NCI-H526 treated with DMSO at 0.1 percent for 48 hours (cell line): ENCODE measurements around the gene OLR1.

Experiments
- DNase-seq: peaks from one replicate; lab custom pipeline; 2025; lab: John Stamatoyannopoulos, UW

Gene OLR1

DNA sequence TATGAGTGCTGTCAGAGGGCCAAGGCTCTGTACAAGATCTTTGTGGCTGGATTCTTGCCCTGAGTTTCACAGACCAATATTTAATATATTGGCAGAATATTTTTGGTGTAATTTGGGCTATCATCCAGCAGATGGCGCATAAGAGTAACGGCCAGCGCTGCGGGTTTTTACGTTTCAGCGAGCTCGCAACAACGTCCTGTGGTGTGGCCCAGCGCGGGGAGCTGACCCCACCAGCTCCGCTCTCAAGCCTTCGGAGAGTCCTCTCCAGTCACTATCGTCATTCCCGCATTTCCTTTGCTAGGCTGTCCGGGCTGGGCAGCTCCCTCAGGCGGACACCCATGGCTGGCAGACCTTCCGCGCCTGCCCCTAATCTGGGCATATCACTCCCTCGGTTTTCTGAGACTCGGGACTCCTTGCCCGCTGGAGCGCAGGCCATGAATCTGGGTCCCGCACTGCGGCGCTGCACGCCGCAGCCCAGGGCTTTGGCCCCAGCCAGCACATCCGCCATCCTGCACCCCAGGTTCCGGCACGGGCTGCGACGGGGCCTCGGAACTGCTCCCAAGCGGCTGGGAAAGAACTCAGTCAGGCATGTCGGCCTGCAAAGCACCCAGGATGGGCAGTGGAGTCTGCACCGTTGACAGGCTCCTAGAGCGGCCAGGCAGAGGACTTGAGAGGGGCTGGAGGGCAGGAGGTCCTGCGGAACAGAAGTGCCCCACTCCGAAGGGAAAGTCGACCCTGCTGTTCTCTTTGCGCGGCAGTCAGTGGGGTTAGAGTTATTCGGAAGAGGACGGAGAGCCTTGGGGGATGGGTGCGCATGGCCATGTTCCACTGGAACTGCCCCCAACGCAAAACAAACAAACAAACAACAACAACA is 18.4 kb downstream of the OLR1 start:
- peak; percentile 67 for DNase-seq

GRCh38 chr12:10151621-10152020 is 20.3 kb downstream of the OLR1 start:
- no peak for DNase-seq

DNA sequence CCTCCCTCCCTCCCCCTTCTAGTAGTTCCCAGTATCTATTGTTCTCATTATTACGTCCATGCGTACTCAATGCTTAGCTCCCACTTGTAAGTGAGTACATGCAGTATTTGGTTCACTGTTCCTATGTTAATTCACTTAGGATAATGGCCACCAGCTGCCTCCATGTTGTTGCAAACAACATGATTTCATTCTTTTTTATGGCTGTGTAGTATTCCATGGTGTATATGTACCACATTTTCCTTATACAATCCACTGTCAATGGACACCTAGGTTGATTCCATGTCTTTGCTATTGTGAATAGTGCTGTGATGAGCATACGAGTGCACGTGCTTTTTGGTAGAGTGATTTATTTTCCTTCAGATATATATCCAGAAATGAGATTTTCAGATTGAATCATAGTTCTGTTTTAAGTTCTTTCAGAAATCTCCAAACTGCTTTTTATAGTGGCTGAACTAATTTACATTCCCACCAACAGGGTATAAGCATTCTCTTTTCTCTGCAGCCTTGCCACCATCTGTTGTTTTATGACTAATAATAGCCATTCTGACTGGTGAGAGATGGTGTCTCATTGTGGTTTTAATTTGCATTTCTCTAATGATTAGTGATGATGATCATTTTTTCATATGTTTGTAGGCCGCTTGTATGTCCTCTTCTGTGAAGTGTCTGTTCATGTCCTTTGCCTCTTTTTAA is 24.1 kb downstream of the OLR1 start:
- peak; percentile 88 for DNase-seq

DNA sequence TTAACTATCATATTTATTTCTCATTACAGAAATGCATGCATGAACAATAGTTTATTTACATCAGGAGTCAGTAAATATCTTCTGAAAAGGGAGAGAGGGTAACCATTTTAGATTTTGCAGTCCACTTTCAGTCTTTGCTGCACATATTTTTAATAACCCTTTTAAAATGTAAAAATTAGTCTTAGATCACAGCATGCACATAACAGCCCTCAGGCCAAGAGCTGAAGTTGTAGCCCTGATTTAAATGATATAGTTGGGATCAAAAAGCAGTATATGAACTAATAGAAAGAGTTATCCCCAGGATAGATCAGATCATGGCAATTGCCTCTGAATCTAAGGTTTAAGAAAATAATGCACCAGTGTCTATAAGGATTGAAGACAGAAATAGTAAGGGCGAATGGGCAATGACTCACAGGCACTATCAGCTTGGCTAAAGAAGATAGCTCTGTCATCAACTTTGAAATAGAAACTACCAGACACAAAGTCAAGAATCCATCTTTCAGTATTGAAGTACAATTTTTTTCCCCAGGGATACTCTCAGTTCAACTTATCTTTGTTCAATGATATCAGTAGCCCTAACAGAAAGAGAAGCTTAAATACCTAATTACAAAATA is 28.8 kb downstream of the OLR1 start:
- DNase-seq, result no peak

DNA sequence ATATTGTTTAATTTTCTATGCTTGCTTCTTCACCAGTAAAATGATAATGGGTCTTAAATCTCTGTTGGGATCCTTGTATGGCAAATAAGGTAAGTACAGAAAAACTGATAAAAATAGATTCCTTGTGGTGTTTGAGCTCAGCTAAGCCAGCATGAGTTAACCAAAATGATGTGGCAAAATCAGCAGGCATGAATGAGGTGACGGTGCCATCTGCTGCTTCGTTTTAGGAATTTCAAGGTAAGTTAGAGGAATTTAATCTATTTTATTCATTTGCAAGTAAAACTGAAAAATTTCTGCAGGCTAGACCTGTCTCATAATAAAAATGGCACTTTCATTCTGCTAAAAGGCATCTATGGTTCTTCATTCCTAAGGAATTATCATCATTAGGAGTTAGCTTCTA is 31.9 kb downstream of the OLR1 start:
- DNase-seq, result peak; percentile 10

- no peak for DNase-seq
Measured at GRCh38 chr12:10136637-10137205, 35.2 kb downstream of the OLR1 start.

DNA sequence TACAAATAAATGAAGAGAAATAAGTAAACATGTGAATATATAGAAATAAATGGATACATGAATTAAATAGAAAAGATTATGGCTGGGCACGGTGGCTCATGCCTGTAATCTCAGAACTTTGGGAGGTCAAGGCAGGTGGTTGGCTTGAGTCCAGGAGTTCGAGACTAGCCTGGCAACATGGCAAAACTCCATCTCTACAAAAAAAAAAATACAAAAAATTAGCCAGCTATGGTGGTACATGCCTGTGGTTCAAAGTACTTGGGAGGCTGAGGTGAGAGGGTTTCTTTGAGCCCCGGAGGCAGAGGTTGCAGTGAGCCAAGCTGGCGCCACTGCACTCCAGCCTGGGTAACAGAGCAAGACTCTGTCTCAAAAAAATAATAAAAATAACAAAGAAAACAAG is 36.8 kb downstream of the OLR1 start:
- DNase-seq, result no peak

GRCh38 chr12:10132850-10133370 is 39.0 kb downstream of the OLR1 start:
- DNase-seq, result no peak

GRCh38 chr12:10131111-10131690 is 40.7 kb downstream of the OLR1 start:
- DNase-seq, result no peak

GRCh38 chr12:10130042-10130441 is 41.9 kb downstream of the OLR1 start, which contains the start of gene CLEC7A:
Gene CLEC7A (minus strand): TSS chr12:10130199. CDS start chr12:10130082, 117 bp downstream.
- no peak for DNase-seq

GRCh38 chr12:10128687-10129086 is 43.2 kb downstream of the OLR1 start:
- DNase-seq, result no peak

DNA sequence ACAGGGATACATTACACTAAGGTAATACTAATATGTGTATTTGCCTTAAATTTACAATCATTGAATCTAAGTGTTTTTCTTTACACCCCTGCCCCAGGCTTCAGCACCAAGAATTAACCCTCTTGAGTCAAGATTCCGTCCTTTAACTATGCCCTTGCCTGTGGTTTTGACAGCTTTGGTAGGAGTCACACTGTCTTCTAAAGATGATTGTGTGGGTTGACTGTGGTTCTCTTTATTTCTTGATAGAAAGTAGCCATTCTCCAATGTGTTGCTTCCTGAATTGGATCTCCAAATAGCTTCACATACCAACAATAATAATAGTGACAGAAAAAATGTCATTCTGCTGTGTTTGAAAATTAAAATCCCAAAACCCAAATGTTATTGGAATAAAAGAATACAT is 45.5 kb downstream of the OLR1 start:
- no peak for DNase-seq

DNA sequence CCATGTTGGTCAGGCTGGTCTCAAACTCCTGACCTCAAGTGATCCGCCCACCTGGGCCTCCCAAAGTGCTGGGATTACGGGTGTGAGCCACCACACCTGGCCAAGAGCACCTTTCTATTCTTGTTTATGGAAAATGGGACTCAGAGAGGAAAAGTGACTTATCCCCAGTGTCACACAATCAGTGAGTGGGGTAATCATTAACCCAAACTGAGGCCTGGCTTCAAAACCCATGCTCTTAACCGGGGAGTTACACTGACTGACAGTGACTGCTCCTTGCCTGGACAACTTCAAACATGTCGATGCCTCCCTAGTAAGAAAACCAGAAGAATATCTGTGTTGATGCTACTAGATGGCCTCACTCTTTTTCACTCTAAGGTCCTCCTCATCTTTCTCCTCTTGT is 49.2 kb downstream of the OLR1 start:
- no peak for DNase-seq

- DNase-seq, result no peak
Measured at GRCh38 chr12:10121278-10121677, 50.7 kb downstream of the OLR1 start.

GRCh38 chr12:10119066-10119465 is 52.9 kb downstream of the OLR1 start:
- no peak for DNase-seq

DNA sequence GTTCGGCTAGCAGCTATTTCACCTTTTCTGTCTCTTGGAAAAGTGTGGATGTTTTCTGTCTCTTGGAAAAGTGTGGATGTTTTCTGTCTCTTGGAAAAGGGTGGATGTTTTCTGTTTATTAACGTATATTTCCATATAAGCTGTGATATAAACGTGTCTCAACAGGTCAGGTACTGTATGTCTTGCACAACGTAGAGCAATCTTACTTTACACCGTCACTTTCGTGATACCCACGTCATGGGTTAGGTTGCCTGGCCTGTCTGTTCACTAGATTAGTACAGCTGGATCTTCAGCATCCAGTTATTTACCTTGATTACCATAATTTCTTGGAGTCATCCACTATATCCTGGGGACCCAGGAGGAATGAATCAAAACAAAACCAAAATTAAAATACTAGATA is 56.0 kb downstream of the OLR1 start:
- DNase-seq, result no peak

GRCh38 chr12:10115311-10115710 is 56.6 kb downstream of the OLR1 start:
- no peak for DNase-seq

- no peak for DNase-seq
Measured at GRCh38 chr12:10113920-10114319, 58.0 kb downstream of the OLR1 start.

- DNase-seq, result no peak
Measured at GRCh38 chr12:10113075-10113474, 58.9 kb downstream of the OLR1 start.

DNA sequence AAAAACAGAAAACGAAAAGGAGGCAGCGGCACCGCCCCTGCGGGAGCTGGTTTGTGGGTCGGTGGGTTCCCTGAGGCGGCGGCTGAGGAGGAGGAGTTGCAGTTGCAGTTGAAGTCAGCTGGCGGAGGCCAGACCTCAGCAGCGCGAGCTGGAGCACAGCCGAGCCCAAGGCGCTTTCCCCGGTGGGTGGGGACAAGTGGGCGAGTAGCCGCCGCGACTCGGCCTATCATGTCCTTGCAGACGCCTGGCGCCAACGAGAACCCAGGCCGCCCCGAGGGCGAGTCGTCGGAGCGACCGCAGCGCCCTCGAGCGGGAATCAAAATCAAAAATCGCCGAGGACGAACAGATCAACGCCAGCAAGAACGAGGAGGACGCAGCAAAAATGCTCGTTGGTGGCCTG is 60.5 kb downstream of the OLR1 start:
- no peak for DNase-seq

DNA sequence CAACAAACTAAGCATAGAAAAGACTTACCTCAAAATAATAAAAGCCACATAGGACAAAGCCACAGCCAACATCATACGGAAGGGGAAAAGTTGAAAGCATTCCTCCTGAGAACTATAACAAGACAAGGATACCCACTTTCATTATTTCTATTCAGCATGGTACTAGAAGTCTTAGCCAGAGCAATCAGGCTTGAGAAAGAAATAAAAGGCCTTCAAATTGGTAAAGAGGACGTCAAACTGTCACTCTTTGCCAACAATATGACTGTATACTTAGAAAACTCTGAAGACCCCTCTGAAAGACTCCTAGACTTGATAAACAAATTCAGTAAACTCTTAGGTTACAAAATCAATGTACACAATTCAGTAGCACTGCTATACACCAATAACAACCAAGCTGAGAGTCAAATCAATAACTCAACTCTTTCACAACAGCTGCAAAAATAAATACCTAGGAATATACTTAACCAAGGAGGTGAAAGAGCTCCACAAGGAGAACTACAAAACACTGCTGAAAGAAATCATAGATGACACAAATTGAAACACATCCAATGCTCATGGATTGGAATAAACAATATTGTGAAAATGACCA is 61.6 kb downstream of the OLR1 start:
- DNase-seq, result no peak
